DND-41 (cell line): ENCODE results near the gene RELA.

Experiments used
- EZH2 ChIP-seq: IDR thresholded peaks from 3 replicates; pipeline ENCODE4 v1.6.1; 2012; ENCODE audit warnings: borderline replicate concordance, low read depth, mild to moderate bottlenecking, moderate library complexity, low read length, inconsistent platforms; ENCODE audit not compliant: severe bottlenecking
- TF ChIP-seq, protein P1 (sequence below): IDR thresholded peaks from 2 replicates; pipeline ENCODE4 v1.5.1; 2012; ENCODE audit warnings: borderline replicate concordance, low read length, moderate library complexity, mild to moderate bottlenecking; ENCODE audit not compliant: poor library complexity, severe bottlenecking; ENCODE audit errors: extremely low read depth

DNA sequence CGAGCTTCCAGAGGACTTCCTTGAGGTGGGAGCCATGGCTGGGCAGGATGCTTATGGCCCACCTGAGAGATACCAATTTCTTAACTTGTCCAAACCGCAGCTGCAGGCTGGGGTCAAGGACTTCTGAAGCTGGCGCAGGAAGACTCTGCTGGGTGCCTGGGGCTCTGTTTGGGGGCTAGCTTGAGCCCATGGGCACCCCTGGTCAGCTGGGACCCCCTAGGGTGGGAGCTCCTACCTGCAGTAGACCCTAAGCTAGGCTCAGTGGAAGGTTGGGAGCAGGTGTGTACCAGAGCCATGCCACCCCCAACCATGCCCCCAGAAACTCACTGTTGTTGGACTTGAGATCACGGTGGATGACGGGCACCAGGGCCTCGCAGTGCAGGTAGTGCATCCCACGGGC is 50.0 kb downstream of the RELA start:
- no peak for TF ChIP-seq EZH2
- TF ChIP-seq, protein P1, sequence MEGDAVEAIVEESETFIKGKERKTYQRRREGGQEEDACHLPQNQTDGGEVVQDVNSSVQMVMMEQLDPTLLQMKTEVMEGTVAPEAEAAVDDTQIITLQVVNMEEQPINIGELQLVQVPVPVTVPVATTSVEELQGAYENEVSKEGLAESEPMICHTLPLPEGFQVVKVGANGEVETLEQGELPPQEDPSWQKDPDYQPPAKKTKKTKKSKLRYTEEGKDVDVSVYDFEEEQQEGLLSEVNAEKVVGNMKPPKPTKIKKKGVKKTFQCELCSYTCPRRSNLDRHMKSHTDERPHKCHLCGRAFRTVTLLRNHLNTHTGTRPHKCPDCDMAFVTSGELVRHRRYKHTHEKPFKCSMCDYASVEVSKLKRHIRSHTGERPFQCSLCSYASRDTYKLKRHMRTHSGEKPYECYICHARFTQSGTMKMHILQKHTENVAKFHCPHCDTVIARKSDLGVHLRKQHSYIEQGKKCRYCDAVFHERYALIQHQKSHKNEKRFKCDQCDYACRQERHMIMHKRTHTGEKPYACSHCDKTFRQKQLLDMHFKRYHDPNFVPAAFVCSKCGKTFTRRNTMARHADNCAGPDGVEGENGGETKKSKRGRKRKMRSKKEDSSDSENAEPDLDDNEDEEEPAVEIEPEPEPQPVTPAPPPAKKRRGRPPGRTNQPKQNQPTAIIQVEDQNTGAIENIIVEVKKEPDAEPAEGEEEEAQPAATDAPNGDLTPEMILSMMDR: no peak
